Activated B cell treated with CpG ODN at 0.5 μM for 24 hours (primary cell): ENCODE results near the gene ZRANB3. TPM values are rescaled to one million over a fixed set of nuclear protein-coding genes. Genes with fewer than 3 reads are reported as not detected.

Experiments used
- ATAC-seq: fragments of 200-7000 bp; cut with Tn5 transposase; one replicate; pipeline ENCODE4 v1.10.0; 2021; ENCODE audit warnings: low read depth, mild to moderate bottlenecking, moderate library complexity
- CTCF ChIA-PET: fragments of 350-600 bp; sonication (Branson Sonifier 250); formaldehyde crosslinking; loops from one replicate; lab custom pipeline; 2021; ENCODE audit warnings: antibody characterized with exemption; lab: Charles Lee
- POLR2A ChIA-PET: fragments of 350-600 bp; sonication (Branson Sonifier 250); formaldehyde crosslinking; loops from one replicate; lab custom pipeline; 2021; ENCODE audit warnings: antibody characterized with exemption; lab: Charles Lee
- DNase-seq: peaks from one replicate; pipeline ENCODE4 v3.0.0; 2022
- H3K27ac Mint-ChIP-seq: one replicate; pipeline ENCODE4 v1.8.0; 2020; ENCODE audit warnings: mixed read lengths
- H3K27me3 Mint-ChIP-seq: one replicate; pipeline ENCODE4 v1.8.0; 2021; ENCODE audit warnings: mixed read lengths
- H3K36me3 Mint-ChIP-seq: one replicate; pipeline ENCODE4 v1.8.0; 2021; ENCODE audit warnings: low read depth, mixed read lengths
- H3K4me1 Mint-ChIP-seq: one replicate; pipeline ENCODE4 v1.8.0; 2021; ENCODE audit warnings: mixed read lengths
- H3K4me3 Mint-ChIP-seq: one replicate; pipeline ENCODE4 v1.8.0; 2020; ENCODE audit warnings: mild to moderate bottlenecking, mixed read lengths
- H3K9me3 Mint-ChIP-seq: one replicate; pipeline ENCODE4 v1.8.0; 2020; ENCODE audit warnings: mixed read lengths
- intact Hi-C: fragments of 100-400 bp; cut with micrococcal nuclease; formaldehyde crosslinking; loops from one replicate; pipeline ENCODE4 v1.15.1; 2024
- total RNA-seq: library from RNA; stranded (reverse); gene quantifications from 2 replicates; pipeline ENCODE4 v1.2.3, GENCODE V29; 2022
- TF ChIP-seq, protein P1 (sequence below): fragments of 200-600 bp; IDR thresholded peaks from one replicate; pipeline ENCODE4 v1.8.0; 2022; ENCODE audit warnings: antibody characterized with exemption, mild to moderate bottlenecking

The ZRANB3 gene
- total RNA-seq, 1 donor from 2014 or later, result 14.4 TPM

DNA sequence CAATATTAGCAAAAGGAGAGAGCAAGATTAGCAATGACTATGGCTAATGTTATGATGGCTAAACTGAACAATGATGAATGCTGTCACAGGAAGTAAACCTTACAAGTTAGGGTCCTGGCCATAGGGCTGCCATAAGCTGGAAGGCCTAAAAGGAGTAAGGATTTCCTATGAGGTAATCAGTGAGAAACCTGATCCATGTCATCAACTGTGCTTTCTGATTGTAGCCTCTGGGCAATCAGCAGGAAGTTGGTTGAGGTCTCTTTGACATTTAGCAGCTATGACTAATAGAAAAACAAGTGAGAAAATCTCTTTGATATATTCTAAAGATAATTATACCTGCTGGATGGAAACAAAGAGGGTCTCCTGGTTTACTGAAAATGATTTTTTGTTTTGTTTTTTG lies 285.9 kb downstream of the ZRANB3 start:
- Mint-ChIP-seq H3K36me3 (peaks cover 10% of the 10 kb centered on the region), H3K4me3 (no peak overlapping the region), H3K27ac (no peak overlapping the region), H3K27me3 (no peaks in the 10 kb centered on the region), H3K4me1 (peaks cover 15% of the 10 kb centered on the region), H3K9me3 (peaks cover 12% of the 10 kb centered on the region)
- intact Hi-C loops, result no loop called here
- TF ChIP-seq, protein P1, sequence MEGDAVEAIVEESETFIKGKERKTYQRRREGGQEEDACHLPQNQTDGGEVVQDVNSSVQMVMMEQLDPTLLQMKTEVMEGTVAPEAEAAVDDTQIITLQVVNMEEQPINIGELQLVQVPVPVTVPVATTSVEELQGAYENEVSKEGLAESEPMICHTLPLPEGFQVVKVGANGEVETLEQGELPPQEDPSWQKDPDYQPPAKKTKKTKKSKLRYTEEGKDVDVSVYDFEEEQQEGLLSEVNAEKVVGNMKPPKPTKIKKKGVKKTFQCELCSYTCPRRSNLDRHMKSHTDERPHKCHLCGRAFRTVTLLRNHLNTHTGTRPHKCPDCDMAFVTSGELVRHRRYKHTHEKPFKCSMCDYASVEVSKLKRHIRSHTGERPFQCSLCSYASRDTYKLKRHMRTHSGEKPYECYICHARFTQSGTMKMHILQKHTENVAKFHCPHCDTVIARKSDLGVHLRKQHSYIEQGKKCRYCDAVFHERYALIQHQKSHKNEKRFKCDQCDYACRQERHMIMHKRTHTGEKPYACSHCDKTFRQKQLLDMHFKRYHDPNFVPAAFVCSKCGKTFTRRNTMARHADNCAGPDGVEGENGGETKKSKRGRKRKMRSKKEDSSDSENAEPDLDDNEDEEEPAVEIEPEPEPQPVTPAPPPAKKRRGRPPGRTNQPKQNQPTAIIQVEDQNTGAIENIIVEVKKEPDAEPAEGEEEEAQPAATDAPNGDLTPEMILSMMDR, result no peak
- no peak for DNase-seq
- ATAC-seq, result no peak
- POLR2A ChIA-PET, result no interaction called here
- CTCF ChIA-PET, result no interaction called here

DNA sequence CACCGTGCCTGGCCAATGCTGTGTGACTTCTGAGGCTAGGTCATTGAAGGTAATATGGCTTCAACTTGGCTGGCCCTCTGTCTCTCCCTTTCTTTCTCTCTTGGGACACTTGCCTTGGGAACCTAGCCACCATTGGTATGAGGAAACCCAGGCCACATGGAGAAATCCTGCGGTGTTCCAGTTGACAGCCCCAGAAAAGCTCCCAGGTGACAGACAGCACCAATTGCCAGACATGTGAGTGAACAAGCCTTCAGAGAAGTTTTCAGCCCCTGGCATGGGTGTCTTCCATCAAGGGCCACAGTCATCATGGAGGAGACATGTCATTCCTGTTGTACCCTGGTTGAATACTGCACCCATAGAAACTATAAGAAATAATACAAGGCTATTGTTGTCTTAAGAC lies 292.4 kb downstream of the ZRANB3 start:
- Mint-ChIP-seq H3K36me3 (peaks cover 9% of the 10 kb centered on the region), H3K4me3 (no peak overlapping the region), H3K27me3 (no peaks in the 10 kb centered on the region), H3K4me1 (no peaks in the 10 kb centered on the region), H3K27ac (no peak overlapping the region), H3K9me3 (no peaks in the 10 kb centered on the region)
- ChIA-PET CTCF (no interaction called here), POLR2A (no interaction called here)
- ATAC-seq (no peak), DNase-seq (no peak)
- intact Hi-C loops, result no loop called here
- TF ChIP-seq, protein P1, result no peak

DNA sequence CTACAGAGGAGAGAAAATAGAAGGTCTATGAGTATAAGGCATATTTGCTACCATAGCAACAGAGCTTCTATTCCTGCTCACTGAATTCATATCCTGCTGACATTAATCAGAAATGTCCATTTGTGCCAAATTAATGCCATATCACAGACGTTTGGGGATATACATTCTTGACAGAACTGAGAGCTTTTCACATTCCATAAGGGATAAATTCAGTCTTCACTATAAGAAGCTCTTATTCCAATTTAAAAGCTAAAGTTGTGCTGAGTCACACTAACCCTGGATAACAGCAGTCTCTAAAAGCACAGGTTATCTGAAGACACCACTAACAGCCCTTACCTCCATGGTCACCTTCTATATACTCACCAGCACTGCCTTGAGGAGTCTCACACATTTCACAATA lies 300.9 kb downstream of the ZRANB3 start:
- no peaks in the 10 kb centered on the region for H3K27me3 Mint-ChIP-seq
- H3K36me3 Mint-ChIP-seq, result peaks cover 28% of the 10 kb centered on the region
- peaks cover 5% of the 10 kb centered on the region for H3K9me3 Mint-ChIP-seq
- DNase-seq (no peak), ATAC-seq (no peak)
- no peak overlapping the region for H3K27ac Mint-ChIP-seq
- ChIA-PET POLR2A (no interaction called here), CTCF (no interaction called here)
- intact Hi-C loops, result no loop called here
- H3K4me3 Mint-ChIP-seq, result no peak overlapping the region
- TF ChIP-seq, protein P1, result no peak
- H3K4me1 Mint-ChIP-seq, result no peaks in the 10 kb centered on the region

DNA sequence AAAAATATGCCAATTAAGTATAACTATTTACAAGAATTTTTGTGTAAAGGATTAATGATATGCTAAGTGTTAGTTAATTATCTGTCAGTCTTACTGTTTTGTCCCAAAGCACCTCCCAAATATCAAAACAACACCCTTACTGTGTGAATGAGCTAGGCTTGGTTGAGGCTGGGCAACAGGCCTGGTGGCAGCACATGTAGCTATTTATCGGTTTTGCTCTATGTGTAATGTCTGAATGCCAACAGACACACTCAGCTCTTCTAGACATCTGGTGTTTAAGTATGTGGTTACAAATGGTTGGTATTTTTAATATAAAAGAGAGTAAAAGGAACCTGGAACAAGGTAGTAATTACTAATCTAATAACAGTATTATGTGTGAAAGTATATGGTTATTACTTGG lies 303.6 kb downstream of the ZRANB3 start:
- ChIA-PET POLR2A (no interaction called here), CTCF (no interaction called here)
- no peaks in the 10 kb centered on the region for H3K27me3 Mint-ChIP-seq
- ATAC-seq (no peak), DNase-seq (no peak)
- no peak overlapping the region for H3K27ac Mint-ChIP-seq
- intact Hi-C loops, result no loop called here
- TF ChIP-seq, protein P1, result no peak
- H3K4me3 Mint-ChIP-seq, result no peak overlapping the region
- peaks cover 26% of the 10 kb centered on the region for H3K36me3 Mint-ChIP-seq
- no peaks in the 10 kb centered on the region for H3K4me1 Mint-ChIP-seq
- H3K9me3 Mint-ChIP-seq, result peaks cover 5% of the 10 kb centered on the region

DNA sequence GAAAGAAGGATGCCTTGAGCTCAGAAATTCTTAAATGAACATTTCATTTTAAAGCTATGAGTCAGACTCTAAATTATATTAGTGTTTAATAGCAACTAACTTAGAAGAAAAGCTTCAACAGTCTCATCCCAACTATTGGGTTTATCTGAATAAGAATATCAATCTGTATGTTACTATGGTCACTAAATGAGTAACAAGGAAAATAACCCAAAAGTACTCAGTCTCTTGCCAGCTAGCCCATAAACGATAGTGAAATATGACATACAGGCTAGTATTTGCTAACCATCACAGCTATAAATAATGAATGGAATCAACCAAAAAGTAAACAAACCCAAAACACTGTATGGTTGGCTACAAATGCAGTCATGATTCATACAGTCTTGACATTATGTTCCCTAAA lies 304.1 kb downstream of the ZRANB3 start:
- CTCF ChIA-PET, result no interaction called here
- Mint-ChIP-seq H3K4me3 (no peak overlapping the region), H3K36me3 (peaks cover 26% of the 10 kb centered on the region), H3K27me3 (no peaks in the 10 kb centered on the region), H3K27ac (no peak overlapping the region), H3K4me1 (no peaks in the 10 kb centered on the region), H3K9me3 (peaks cover 5% of the 10 kb centered on the region)
- ATAC-seq (no peak), DNase-seq (no peak)
- intact Hi-C loops, result no loop called here
- TF ChIP-seq, protein P1, result no peak
- POLR2A ChIA-PET, result no interaction called here
